Natural killer cell (primary cell): ENCODE measurements around the gene SLC13A1. TPM values are rescaled to one million over a fixed set of nuclear protein-coding genes. Genes with fewer than 3 reads are reported as not detected.

Experiments used
- ATAC-seq, 3 donors: fragments of 150-1000 bp in 2 of 3; fragments of 200-7000 bp in 1 of 3; cut with Tn5 transposase; 1 replicate in 1 of 3; 2 replicates in 2 of 3; pipeline ENCODE4 v1.10.0; 2021; ENCODE audit warnings: mild to moderate bottlenecking in 2 of 3, moderate library complexity in 2 of 3
- DNase-seq, 2 donors: peaks; one replicate each; pipeline versions ENCODE4 v3.0.0 to v3.0.0-alpha.2; 2013 to 2021; ENCODE audit warnings: mixed read lengths in 1 of 2
- H3K27ac ChIP-seq: one replicate; pipeline ENCODE4 v1.5.1; 2013; ENCODE audit warnings: mild to moderate bottlenecking, low read length
- H3K27me3 ChIP-seq: one replicate; pipeline ENCODE4 v1.6.1; 2013; ENCODE audit warnings: low read length; ENCODE audit not compliant: control insufficient read depth, insufficient read depth
- H3K36me3 ChIP-seq: one replicate; pipeline ENCODE4 v1.6.1; 2013; ENCODE audit warnings: low read length; ENCODE audit not compliant: control insufficient read depth, insufficient read depth
- H3K4me1 ChIP-seq: one replicate; pipeline ENCODE4 v1.6.1; 2013; ENCODE audit warnings: low read length; ENCODE audit not compliant: control insufficient read depth, insufficient read depth
- H3K4me3 ChIP-seq: one replicate; pipeline ENCODE4 v1.5.1; 2013; ENCODE audit warnings: low read length
- H3K9me3 ChIP-seq: one replicate; pipeline ENCODE4 v1.6.1; 2013; ENCODE audit warnings: low read length; ENCODE audit not compliant: control insufficient read depth, insufficient read depth
- H3K27ac Mint-ChIP-seq, 2 donors: one replicate each; pipeline ENCODE4 v1.8.0; 2022; ENCODE audit warnings: mild to moderate bottlenecking in 2 of 2, mixed read lengths in 2 of 2, moderate library complexity in 1 of 2
- H3K27me3 Mint-ChIP-seq, 2 donors: one replicate each; pipeline ENCODE4 v1.8.0; 2022; ENCODE audit warnings: low read depth in 2 of 2, mixed read lengths in 2 of 2
- H3K36me3 Mint-ChIP-seq: one replicate; pipeline ENCODE4 v1.8.0; 2022; ENCODE audit warnings: mixed read lengths
- H3K4me1 Mint-ChIP-seq, 2 donors: one replicate each; pipeline ENCODE4 v1.8.0; 2022; ENCODE audit warnings: mixed read lengths in 2 of 2
- H3K4me3 Mint-ChIP-seq: one replicate; pipeline ENCODE4 v1.8.0; 2022; ENCODE audit warnings: mild to moderate bottlenecking, moderate library complexity, mixed read lengths
- H3K9me3 Mint-ChIP-seq, 2 donors: one replicate each; pipeline ENCODE4 v1.8.0; 2022; ENCODE audit warnings: mixed read lengths in 2 of 2
- CTCF ChIP-seq: fragments of 200-600 bp; IDR thresholded peaks from one replicate; pipeline ENCODE4 v1.8.0; 2022; ENCODE audit warnings: antibody characterized with exemption
- WGBS: methylation state at CpG from one replicate; pipeline ENCODE4 v1.1.7; 2013; ENCODE audit warnings: missing lambda C conversion rate; ENCODE audit not compliant: insufficient coverage; 5-methylcytosine and 5-hydroxymethylcytosine counted together
- intact Hi-C: fragments of 100-400 bp; cut with micrococcal nuclease; formaldehyde crosslinking; loops from one replicate; pipeline ENCODE4 v1.14.2; 2022
- total RNA-seq, 4 donors: library from RNA; stranded (reverse); fragments of 120-200 nt in 1 of 4; gene quantifications; one replicate each; pipeline versions ENCODE4 v1.2.3 to v1.2.4, GENCODE V29; 2013 to 2022

Gene SLC13A1
- total RNA-seq, 3 donors from 2014 or later (not counting 1 experiment from before 2014, with no cell fraction given) = not detected

GRCh38 chr7:123131556-123131955 lies 68.2 kb downstream of the SLC13A1 start:
- DNase-seq = no peak
- Mint-ChIP-seq H3K27me3 (no peaks in the 10 kb centered on the region), H3K36me3 (no peaks in the 10 kb centered on the region), H3K9me3 (peaks cover 7 to 8% of the 10 kb centered on the region in 2 donors), H3K4me3 (no peak overlapping the region), H3K27ac (no peak overlapping the region), H3K4me1 (no peaks in the 10 kb centered on the region)
- Histone ChIP-seq H3K4me1 (no peaks in the 10 kb centered on the region), H3K9me3 (no peaks in the 10 kb centered on the region), H3K27ac (no peak overlapping the region), H3K36me3 (no peaks in the 10 kb centered on the region), H3K27me3 (no peaks in the 10 kb centered on the region), H3K4me3 (no peak overlapping the region)
- WGBS = 73% methylated on average over 2 of the region's 2 CpGs
- no peak for ATAC-seq
- intact Hi-C loops = no loop called here
- TF ChIP-seq CTCF = no peak

GRCh38 chr7:123131140-123131539 lies 68.6 kb downstream of the SLC13A1 start:
- Histone ChIP-seq H3K36me3 (no peaks in the 10 kb centered on the region), H3K4me1 (no peaks in the 10 kb centered on the region), H3K9me3 (no peaks in the 10 kb centered on the region), H3K27me3 (no peaks in the 10 kb centered on the region), H3K27ac (no peak overlapping the region), H3K4me3 (no peak overlapping the region)
- ATAC-seq (no peak), DNase-seq (no peak)
- Mint-ChIP-seq H3K4me1 (no peaks in the 10 kb centered on the region), H3K36me3 (no peaks in the 10 kb centered on the region), H3K9me3 (peaks cover 5 to 6% of the 10 kb centered on the region in 2 donors), H3K27me3 (no peaks in the 10 kb centered on the region), H3K4me3 (no peak overlapping the region), H3K27ac (no peak overlapping the region)
- intact Hi-C loops = no loop called here
- TF ChIP-seq CTCF = no peak
- WGBS = no CpG with 5 or more reads among the region's 1 CpG

DNA sequence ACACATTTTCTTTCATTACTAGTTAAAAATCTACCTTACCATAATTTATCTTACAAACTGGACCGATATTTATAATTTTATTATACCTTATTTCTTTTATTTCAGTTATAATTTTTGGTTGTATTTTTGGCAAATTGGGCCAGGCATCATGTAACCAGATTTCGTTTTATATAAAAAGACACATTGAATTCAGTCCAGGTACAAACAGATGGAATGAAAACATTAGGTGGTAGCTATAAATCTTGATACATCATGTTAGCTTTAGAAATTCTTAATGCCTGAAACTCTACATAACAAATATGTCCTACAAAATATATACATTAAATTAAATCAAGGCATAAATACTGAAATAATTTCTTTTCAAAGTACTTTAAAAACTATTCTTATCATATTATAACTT lies 73.1 kb downstream of the SLC13A1 start:
- peaks cover 2 to 3% of the 10 kb centered on the region in 2 donors for H3K9me3 Mint-ChIP-seq
- H3K4me3 Mint-ChIP-seq = no peak overlapping the region
- TF ChIP-seq CTCF = no peak
- no peaks in the 10 kb centered on the region for H3K36me3 Mint-ChIP-seq
- Histone ChIP-seq H3K27ac (no peak overlapping the region), H3K9me3 (peaks cover 2% of the 10 kb centered on the region), H3K27me3 (no peaks in the 10 kb centered on the region), H3K4me3 (no peak overlapping the region), H3K4me1 (no peaks in the 10 kb centered on the region), H3K36me3 (no peaks in the 10 kb centered on the region)
- DNase-seq = no peak
- H3K27ac Mint-ChIP-seq = no peak overlapping the region
- intact Hi-C loops = no loop called here
- H3K4me1 Mint-ChIP-seq = no peaks in the 10 kb centered on the region
- WGBS = no CpG with 5 or more reads among the region's 2 CpGs
- ATAC-seq = no peak
- no peaks in the 10 kb centered on the region for H3K27me3 Mint-ChIP-seq

GRCh38 chr7:123126171-123126570 lies 73.6 kb downstream of the SLC13A1 start:
- peaks cover 2% of the 10 kb centered on the region for H3K9me3 ChIP-seq
- DNase-seq (no peak), ATAC-seq (no peak)
- TF ChIP-seq CTCF = no peak
- H3K27me3 Mint-ChIP-seq = no peaks in the 10 kb centered on the region
- H3K27me3 ChIP-seq = no peaks in the 10 kb centered on the region
- H3K4me3 ChIP-seq = no peak overlapping the region
- no peak overlapping the region for H3K27ac Mint-ChIP-seq
- no peak overlapping the region for H3K4me3 Mint-ChIP-seq
- no peaks in the 10 kb centered on the region for H3K4me1 Mint-ChIP-seq
- no peaks in the 10 kb centered on the region for H3K36me3 Mint-ChIP-seq
- H3K4me1 ChIP-seq = no peaks in the 10 kb centered on the region
- no peaks in the 10 kb centered on the region for H3K36me3 ChIP-seq
- H3K9me3 Mint-ChIP-seq = peaks cover 2 to 6% of the 10 kb centered on the region in 2 donors
- intact Hi-C loops = no loop called here
- H3K27ac ChIP-seq = no peak overlapping the region
